ENCODE results near the gene DDX19B. TPM values are rescaled to one million over a fixed set of nuclear protein-coding genes. Genes with fewer than 3 reads are reported as not detected.

Gene DDX19B
- total and polyA plus RNA-seq, 9 of the 15 experiments (the other 6 are each of a cell fraction or from before 2014, with no cell fraction given) = 7.0 to 32.9 (median 19.3) TPM

- TF ChIP-seq RFX7 (CRISPR knock-in tag; IDR thresholded peaks at IDR 0.05) (no peak), THAP7 (CRISPR knock-in tag; IDR thresholded peaks at IDR 0.05) (0 out of 2 replicates have a peak, but pooled peaks have one; percentile 21), ZBTB12 (CRISPR knock-in tag; IDR thresholded peaks at IDR 0.05) (no peak), CREM (IDR thresholded peaks at IDR 0.05; ENCODE audit: low read depth) (no peak), ARID1B (IDR thresholded peaks at IDR 0.05) (no peak), MCM2 (IDR thresholded peaks at IDR 0.05; ENCODE audit: low read depth) (no peak), TBL1XR1 (IDR thresholded peaks at IDR 0.05; ENCODE audit: low read length in 2 of 2) (no peak), NRF1 (conservative IDR thresholded peaks at IDR 0.05 in 1 of 2, IDR thresholded peaks at IDR 0.05 in 1 of 2) (no peak), NONO (IDR thresholded peaks at IDR 0.05; ENCODE audit: low read depth in 2 of 2, low read length in 1 of 2) (no peak), POLR2A (conservative IDR thresholded peaks at IDR 0.05) (0 out of 2 replicates have a peak, but pooled peaks have one; percentile 3), RBM22 (IDR thresholded peaks at IDR 0.05; ENCODE audit: low read depth, low read length, poor library complexity, severe bottlenecking) (peak; percentile 73)
These were observed 44.6 kb upstream of the DDX19B start (continued) for GRCh38 chr16:70254180-70254964.

Data from K562 (cell line).